Cortex of kidney (tissue), 1 donor: ENCODE data around the gene GCNT1.
"Not testable (repeated sequence)": the region's sequence is repeated elsewhere in the genome, so short reads cannot be mapped to it uniquely, and the experiment has no call there.

Experiments used
- DNase-seq: peaks from one replicate; lab custom pipeline; 2025; lab: John Stamatoyannopoulos, UW

Gene GCNT1

DNA sequence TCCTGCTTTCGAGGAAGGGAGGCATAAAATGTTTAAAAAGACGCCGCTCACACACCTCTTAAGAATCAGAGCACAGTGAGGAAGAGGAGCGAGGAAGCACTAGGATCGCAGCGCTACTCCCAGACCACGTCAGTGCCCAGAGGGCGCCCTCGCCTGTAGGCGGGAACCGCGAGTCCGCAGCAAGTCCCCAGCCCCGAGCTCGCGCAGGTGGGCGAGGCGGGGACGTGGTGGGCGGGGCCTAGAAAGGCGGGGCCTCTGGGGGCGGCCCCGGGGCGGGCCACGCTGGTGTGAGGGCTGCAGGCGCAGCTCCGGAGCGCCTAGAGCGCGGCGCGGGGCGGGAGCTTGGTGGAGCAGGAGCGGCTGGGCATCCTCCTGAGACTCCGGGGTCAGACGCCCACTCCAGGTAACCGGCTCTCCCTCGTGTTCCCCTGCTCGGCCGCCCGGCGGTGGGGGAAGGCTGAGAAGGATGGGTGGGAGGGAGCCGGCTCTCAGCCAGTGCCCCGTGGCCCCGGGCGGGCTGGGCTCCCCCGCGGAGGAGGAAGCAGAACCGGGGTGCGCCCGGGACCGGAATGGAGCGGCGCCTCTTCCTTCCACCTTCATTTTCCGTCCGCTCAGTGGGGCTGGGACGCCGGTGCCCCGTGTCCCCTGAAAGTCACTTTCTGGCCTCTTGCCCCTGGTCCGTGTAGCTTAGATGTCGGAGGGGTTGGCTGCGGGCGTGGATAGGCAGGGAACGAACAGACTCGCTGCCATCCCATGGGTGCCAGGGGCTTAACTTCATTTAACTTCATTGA lies at the start of gene GCNT1:
TSS of gene GCNT1 (plus strand) at position 280 of the 791 bp plus-strand sequence. CDS start 43,200 bp downstream, outside the sequence.
- peak; percentile 57 for DNase-seq

DNA sequence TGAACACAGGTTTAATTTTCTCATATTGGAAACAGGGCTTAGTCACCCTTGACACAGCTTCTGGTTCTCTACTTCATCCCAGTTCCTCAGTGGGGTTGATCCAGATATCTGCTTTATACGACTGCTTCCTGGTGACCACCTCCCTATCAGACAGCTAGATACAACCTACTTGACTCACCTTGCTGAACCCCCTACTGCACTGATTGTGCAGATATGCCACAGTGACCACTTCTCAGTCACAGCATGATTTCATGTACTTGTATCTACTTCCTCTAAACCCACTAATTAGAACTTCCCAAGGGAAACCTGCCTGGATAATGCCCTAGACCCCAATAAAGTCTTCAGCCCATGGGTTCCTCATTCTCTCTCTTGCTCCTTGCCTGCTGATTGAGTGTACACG lies 46.3 kb upstream of the GCNT1 start:
- no peak for DNase-seq

DNA sequence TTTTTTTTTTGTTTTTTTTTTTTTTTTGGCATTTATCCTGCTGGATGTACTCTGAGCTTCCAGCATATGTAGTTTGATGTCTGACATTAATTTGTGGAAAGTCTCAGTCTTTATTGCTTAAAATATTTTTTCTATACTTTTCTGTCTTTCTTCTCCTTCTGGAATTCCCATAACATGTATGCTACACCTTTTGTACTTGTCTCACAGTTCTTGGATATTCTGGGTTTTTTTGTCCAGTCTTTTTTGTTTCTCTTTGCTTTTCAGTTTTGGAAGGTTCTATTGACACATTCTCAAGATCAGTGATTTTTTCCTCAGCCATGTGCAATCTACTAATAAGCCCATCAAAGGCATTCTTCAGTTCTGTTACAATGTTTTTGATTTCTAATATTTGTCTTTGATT lies 45.3 kb upstream of the GCNT1 start:
- DNase-seq: no peak

DNA sequence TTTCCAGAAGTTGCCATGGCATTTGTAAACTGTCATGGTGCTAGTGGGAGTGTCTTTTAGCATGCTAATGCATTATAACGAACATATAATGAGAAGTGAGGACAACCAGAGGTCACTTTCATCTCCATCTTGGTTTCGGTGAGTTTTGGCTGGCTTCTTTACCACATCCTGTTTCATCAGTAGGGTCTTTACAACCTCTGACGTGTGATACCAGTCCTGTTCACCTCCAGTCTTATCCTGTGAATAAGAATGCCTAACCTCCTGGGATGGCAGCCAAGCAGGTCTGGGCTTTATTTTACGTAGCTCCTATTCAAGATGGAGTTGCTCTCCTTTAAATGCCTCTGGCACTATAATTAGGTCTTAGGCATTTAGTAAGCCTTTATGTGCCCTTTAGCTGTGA lies 44.3 kb upstream of the GCNT1 start:
- no peak for DNase-seq

DNA sequence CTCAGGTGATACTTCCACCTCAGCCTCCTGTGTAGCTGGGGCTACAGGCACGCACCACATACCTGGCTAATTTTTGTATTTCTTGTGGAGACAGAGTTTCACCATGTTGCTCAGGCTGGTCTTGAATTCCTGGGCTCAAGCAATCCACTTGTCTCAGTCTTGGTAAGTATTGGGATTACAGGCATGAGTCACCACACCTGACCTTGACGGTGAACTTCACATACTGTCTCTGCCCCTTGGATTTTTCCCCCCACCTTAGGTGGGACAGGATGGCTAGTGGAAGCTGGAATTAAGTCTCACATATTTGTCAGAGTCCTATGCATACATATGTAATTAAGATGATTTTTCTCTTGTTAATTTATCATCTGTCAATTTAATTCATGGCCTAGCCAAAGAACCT lies 43.8 kb upstream of the GCNT1 start:
- DNase-seq: no peak

DNA sequence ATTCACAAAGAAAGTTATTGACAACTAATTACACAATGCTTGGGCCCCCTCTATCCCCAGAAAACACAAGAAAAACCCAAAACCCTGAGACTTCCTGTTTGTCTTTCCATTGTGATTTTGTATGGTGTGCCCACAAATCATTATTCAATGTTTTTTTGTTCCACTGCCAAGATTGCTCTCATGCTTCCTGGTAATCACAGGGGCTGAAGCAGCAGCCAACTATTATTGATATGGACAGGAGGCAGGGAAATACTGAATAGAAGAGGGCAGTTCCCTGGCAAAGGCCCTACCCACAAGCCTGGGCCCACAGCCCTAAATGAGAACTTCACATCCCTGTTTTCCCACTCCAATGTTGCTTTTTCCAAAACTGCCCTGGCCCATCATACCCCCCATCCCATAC lies 43.3 kb upstream of the GCNT1 start:
- no peak for DNase-seq

DNA sequence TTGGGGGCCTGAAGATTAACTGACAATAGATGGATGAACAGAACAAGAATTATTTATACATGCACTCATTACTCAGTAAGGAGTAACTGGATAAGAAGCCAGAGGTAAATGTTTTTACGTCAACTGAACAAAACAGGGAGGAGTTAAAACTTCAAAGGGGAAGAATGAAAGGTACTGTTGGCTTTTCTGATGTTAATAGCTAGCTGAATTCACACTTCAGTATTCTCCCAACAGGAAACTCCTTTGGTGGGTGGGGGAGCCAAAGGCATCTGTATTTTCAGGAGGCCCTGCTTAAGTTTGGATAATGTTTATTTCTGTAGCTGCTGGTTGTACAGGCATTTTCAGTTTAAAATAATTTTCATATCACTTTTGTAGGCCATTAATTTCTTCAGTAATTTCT lies 41.6 kb upstream of the GCNT1 start:
- DNase-seq: no peak

DNA sequence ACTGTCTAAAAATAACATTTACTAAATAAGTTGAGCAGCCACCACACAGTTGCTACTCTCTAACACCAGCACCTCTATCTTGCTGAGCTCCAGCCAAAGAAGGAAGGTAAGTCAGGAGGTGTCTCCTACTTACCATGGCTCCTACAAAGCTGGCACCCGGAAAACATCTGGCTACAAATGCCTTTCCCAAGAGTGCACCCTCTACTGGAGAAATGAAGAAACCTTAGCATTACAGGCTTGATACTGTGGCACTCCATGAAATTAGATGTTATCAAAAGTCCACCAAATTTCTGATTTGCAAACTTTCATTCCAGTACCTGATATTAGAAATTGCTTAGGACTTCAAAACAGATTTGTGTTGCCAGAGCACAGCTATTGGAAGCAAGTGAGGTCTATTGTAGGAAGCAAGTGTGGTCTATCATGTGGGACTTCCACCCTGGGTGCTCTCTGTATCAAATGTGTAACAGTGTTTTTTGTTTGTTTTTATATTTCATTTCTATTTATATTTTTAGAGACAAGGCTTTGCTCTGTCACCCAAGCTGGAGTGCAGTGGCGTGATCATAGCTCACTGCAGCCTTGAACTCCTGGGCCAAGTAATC lies 39.1 kb upstream of the GCNT1 start:
- no peak for DNase-seq

DNA sequence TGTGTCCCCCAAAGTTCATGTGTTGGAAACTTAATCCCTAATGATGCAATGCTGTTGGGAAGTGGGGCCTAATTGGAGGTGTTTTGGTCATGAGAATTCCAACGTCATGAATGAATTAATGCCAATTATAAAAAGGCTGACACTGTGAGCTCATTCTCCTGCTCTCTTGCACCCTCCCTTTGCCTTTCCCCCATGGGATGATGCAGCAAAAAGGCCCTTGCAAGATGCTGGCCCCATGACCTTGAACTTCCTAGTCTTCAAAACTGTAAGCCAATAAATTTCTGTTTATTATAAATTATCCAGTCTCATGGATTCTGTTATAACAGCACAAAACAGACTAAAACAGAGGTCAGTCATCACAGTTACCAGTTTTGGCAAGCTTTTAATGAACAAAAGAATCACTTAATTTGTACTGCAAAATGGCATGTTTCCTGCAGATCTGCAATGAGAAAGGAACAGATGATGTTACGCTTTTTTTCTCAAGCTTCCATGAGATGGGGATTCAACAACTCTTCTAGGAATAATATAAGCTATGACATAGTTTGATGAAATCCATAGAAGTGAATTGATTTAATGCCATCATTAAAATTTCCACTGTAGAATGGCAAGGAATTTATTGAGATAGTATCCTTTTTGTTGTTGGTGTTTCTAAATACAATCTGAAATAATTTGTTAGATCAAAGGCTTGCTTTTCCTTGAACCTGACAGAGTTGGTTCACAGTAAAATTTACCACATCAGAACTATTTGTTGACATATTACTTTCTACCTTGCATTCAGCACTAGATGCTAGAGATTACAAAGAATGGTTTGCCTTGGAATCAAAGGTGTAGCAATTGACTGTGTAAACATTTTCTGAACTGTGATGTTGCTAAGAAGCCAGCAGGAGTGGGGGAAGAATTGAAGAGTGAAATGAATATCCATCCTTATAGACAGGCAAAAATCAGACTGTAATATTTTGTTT lies 35.5 kb upstream of the GCNT1 start:
- DNase-seq: no peak

DNA sequence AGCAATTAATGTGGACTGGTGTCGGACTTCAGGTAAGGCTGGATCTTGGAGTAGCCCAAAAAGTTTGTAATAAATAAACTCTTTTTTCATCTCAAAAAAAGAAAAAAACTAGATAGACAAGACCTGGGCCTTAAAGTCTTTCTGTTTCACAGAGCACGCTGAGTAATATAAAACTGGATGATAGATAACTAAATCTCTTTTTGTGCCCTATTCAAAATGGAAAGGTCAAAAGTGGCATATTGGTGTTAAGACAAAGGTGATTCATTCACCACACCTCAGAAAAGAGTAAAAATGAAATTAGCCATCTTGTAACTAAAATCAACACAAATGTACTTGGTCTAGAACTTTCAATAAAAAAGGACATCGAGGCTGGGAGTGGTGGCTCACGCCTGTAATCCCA lies 34.5 kb upstream of the GCNT1 start:
- no peak for DNase-seq

DNA sequence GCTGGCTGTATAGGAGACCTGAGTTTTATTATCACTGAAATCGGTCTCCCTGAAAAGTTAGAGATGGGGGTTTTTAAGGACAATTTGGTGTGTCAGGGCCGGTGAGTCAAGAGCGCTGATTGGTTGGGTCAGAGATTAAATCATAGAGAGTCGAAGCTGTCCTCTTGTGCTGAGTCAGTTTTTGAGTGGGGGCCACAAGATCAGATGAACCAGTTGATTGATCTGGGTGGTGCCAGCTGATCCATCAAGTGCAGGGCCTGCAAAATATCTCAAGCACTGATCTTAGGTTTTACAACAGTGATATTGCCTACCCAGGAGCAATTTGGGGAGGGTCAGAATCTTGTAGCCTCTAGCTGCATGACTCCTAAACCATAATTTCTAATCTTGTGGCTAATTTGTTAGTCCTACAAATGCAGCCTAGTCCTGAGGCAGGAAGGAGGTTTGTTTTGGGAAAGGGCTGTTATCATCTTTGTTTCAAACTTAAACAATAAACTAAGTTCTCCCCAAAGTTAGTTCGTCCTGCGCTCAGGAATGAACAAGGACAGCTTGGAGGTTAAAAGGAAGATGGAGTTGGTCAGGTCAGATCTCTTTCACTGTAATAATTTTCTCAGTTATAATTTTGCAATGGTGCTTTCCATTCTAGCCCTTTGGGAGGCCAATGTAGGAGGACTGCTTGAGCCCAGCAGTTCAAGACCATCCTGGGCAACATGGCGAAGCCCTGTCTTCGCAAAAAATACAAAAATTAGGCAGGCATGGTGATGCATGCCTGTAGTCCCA lies 33.1 kb upstream of the GCNT1 start:
- DNase-seq: no peak

DNA sequence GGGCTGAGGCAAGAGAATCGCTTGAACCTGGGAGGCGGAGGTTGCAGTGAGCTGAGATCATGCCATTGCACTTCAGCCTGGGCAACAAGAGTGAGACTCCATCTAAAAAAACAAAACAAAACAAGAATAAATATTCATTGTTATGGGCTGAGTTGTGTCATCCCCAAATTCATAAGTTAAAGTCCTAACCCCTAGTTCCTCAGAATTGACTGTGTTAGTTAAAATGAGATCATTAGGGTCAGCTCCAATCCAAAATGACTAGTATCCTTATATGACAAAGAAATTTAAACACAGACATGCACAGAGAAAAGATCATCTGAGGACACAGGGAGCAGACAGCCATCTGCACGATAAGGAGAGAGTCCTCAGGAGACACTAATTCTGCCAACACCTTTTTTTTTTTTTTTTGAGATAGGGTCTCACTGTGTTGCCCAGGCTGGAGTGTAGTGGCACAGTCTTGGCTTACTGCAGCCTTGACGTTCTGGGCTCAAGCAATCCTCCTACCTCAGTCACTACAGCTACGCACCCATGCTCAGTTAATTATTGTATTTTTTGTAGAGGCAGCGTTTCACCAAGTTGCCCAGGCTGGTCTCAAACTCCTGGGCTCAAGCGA lies 32.1 kb upstream of the GCNT1 start:
- no peak for DNase-seq

DNA sequence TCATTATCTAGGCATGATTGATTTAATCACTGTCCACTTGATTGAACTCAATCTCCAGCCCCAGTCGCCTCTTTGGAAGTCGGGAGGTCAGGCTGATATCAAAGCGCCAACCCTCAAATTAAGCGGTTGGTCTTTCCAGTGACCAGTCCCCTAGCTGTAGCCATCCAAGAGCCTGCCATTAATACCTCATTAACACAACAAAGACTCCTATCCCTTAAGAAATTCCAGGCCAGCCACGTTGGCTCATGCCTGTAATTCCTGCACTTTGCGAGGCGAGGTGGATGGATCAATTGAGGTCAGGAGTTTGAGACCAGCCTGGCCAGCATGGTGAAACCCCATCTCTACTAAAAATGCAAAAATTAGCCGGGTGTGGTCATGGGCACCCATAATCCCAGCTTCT lies 27.4 kb upstream of the GCNT1 start:
- no peak for DNase-seq

DNA sequence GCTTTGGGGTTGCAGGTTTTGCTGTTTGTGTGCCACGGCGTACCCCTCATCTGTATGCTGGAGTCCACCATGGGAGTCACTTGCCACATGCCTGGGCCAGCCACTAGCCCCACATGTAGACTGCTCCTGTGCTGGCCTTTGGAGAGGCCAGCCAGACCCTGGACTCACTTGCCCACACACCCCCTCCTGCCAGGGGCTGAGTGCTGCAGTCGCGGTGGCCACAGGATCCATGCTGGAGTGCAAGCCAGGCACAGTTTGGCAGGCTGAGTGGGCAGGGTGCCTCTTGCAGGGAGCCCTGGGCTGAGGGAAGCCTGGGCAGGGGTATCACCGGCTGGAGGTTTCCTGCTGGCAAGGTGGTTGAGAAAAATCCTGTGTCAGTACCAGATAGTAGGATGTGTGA lies 25.6 kb upstream of the GCNT1 start:
- DNase-seq: no peak

DNA sequence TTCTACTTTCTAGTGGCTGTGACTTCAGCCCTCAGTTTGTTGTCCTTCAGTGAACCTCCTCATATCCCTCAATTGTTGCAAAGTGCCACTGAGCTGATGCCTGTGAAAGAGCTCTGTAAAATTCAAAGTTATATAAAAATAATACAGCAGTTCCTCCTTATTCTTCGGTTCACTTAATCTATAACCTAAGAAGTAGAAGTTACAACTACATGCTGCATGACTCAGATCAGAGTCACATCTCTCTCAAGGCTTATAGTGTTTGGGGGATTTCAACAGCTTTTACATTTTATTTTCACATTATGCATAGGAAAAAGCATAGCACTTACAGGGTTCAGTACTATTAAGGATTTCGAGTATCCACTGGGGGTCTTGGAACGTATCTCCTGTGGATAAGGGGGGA lies 25.1 kb upstream of the GCNT1 start:
- no peak for DNase-seq

DNA sequence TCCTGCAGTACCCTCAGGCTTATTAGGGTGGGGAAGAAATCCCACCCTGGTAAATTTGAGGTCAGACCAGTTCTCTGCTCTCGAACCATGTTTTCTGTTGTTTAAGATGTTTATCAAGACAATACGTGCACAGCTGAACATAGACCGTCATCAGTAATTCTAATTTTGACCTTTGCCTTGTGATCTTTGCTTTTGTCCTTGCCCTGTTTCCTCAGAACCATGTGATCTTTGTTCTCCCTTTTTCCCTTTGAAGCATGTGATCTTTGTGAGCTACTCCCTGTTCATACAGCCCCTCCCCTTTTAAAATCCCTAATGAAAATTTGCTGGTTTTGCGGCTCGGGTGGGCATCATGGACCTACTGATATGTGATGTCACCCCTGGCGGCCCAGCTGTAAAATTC lies 24.1 kb upstream of the GCNT1 start:
- DNase-seq: not testable (repeated sequence)

DNA sequence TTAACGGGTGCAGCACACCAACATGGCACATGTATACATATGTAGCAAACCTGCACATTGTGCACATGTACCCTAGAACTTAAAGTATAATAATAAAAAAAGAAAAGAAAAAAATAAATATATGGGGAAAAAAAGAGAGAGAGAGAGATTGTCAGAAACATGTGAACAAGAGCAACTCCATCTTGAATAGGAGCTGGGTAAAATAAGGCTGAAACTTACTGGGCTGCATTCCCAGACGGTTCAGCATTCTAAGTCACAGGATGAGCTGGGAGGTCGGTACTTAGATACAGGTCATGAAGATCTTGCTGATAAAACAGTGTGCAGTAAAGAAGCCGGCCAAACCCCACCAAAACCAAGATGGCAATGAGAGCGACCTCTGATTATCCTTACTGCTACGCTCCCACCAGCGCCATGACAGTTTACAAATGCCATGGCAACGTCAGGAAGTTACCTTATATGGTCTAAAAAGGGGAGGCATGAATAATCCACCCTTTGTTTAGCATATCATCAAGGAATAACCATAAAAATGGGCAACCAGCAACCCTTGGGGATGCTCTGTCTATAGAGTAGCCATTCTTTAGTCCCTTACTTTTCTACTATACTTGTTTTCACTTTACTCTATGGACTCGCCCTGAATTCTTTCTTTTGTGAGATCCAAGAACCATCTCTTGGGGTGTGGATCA lies 21.8 kb upstream of the GCNT1 start:
- DNase-seq: not testable (repeated sequence)

DNA sequence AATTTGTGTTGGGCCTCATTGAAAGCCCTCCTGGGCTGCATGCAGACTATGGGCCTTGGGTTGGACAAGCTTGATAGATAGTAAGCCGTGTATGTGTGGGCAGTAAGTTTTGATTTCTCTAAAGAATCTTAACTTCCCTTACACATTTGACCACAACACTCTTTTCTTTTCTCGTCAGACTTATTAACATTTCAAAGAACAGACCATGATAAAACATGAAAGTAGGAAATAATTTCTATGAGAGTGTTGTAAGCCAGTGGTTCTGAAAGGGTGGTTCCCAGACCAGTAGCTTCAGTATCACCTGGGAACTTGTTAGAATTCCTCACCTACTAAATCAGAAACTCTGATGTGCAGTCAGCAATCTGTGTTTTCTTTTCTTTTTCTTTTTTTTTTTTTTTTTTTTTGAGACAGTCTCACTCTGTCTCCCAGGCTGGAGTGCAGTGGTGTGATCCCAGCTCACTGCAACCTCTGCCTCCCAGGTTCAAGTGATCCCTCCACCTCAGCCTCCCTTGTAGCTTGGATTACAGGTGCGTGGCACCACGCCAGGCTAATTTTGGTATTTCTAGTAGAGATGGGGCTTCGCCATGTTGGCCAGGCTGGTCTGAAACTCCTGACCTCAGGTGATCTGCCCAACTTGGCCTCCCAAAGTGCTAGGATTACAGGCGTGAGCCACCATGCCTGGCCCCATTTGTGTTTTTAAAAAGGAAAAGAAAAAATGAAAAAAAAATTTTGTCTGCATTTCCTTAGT lies 20.0 kb upstream of the GCNT1 start:
- no peak for DNase-seq

DNA sequence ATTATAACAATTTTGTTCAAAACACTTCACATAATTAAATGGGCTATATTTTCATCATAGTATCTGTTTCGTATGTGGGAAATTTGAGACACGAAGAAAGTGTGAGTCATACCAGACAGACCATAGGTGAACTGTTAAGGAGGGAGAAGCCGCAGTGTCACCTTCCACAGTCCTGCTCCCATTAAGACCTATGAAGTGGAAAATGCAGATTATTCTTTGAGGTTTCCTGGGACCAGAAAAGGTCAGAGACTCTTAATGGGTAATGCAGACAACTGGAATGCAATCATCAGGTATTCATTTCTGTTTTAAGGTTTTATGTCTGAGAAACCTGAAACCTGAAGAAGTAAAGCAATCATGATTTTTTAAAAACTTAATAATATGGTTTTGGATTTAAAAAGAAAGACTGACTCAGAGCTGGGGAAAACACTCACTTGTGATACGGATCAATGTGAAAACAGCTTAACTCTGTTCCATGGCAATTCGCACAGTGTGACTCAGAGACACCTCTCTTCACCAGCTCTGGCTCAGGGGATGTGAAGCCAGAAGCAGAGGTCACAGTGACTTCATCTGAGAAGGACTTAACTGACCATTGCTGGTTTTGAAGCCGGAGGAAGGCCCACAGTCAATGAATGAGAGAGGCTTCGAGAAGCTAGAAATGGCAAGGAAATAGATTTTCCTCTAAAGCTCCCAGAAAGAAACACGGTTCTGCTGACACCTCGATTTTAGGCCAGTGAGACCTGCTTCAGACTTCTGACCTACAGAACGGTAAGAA lies 17.2 kb upstream of the GCNT1 start:
- DNase-seq: no peak
